Gastroesophageal sphincter (tissue), 3 donors: ENCODE data around the gene ZBTB5.

Experiments used
- CTCF ChIP-seq, 4 experiments: fragments of 200-600 bp in 2 of 4; fragments of 450-650 bp in 2 of 4; sonication (generic) in 1 of 4; IDR thresholded peaks; one replicate each; pipeline ENCODE4 v1.5.1; 2017 to 2019; ENCODE audit warnings: antibody characterized with exemption in 4 of 4, mild to moderate bottlenecking in 2 of 4, moderate library complexity in 2 of 4
- POLR2A ChIP-seq, 2 donors: fragments of 450-650 bp; IDR thresholded peaks; one replicate each; pipeline ENCODE4 v1.6.1; 2017; ENCODE audit warnings: antibody characterized with exemption in 2 of 2, mild to moderate bottlenecking in 2 of 2, moderate library complexity in 1 of 2
- POLR2AphosphoS5 ChIP-seq: sonication (generic); formaldehyde crosslinking; IDR thresholded peaks from one replicate; pipeline ENCODE4 v1.6.1; 2017; ENCODE audit warnings: antibody characterized with exemption

- TF ChIP-seq CTCF (IDR thresholded peaks at IDR 0.05) (no peak), POLR2AphosphoS5 (no peak), POLR2A (IDR thresholded peaks at IDR 0.05) (no peak)
These were observed 11.7 kb upstream of the ZBTB5 start for GRCh38 chr9:37476930-37477329.
